SK-N-SH treated with all-trans-retinoic acid at 6 μM for 48 hours (cell line): ENCODE results near the gene TSNAXIP1.

Experiments used
- ARNTL ChIP-seq: fragments of 450-650 bp; formaldehyde crosslinking; IDR thresholded peaks from 2 replicates; pipeline ENCODE4 v1.5.0; 2020; ENCODE audit warnings: low read depth, mild to moderate bottlenecking, moderate library complexity, borderline replicate concordance
- CREB5 ChIP-seq: fragments of 250-450 bp; sonication (Bioruptor Pico); IDR thresholded peaks from 2 replicates; pipeline ENCODE4 v1.5.1; 2020; ENCODE audit warnings: low read depth, mild to moderate bottlenecking, moderate library complexity
- ESRRG ChIP-seq: fragments of 250-450 bp; sonication (Bioruptor Pico); IDR thresholded peaks from 2 replicates; pipeline ENCODE4 v1.6.1; 2021; ENCODE audit warnings: mild to moderate bottlenecking
- ISL1 ChIP-seq: fragments of 250-450 bp; sonication (Bioruptor Pico); IDR thresholded peaks from 2 replicates; pipeline ENCODE4 v2.1.2; 2022; ENCODE audit warnings: mild to moderate bottlenecking, moderate library complexity
- OSR1 ChIP-seq: fragments of 250-450 bp; sonication (Bioruptor Pico); IDR thresholded peaks from 2 replicates; pipeline ENCODE4 v1.8.0; 2022; ENCODE audit warnings: moderate library complexity, mild to moderate bottlenecking, inconsistent platforms
- PATZ1 ChIP-seq: fragments of 250-450 bp; sonication (Bioruptor Pico); IDR thresholded peaks from 2 replicates; pipeline ENCODE4 v1.8.0; 2020; ENCODE audit warnings: mild to moderate bottlenecking, moderate library complexity, borderline replicate concordance
- RARB ChIP-seq: fragments of 250-450 bp; sonication (Bioruptor Pico); IDR thresholded peaks from 2 replicates; pipeline ENCODE4 v1.8.0; 2021; ENCODE audit warnings: mild to moderate bottlenecking, moderate library complexity
- ZFP30 ChIP-seq: fragments of 450-650 bp; formaldehyde crosslinking; IDR thresholded peaks from 2 replicates; pipeline ENCODE4 v1.5.0; 2022; ENCODE audit warnings: mild to moderate bottlenecking, moderate library complexity
- ZNF8 ChIP-seq: fragments of 450-650 bp; formaldehyde crosslinking; IDR thresholded peaks from 2 replicates; pipeline ENCODE4 v1.5.0; 2020; ENCODE audit warnings: mild to moderate bottlenecking, moderate library complexity
- TF ChIP-seq, protein P1 (sequence below): fragments of 250-450 bp; sonication (Bioruptor Pico); IDR thresholded peaks from 2 replicates; pipeline ENCODE4 v1.5.0; 2020; ENCODE audit warnings: mild to moderate bottlenecking, moderate library complexity
- TF ChIP-seq, protein P2 (sequence below): fragments of 250-450 bp; sonication (Bioruptor Pico); IDR thresholded peaks from 2 replicates; pipeline ENCODE4 v1.5.1; 2021; ENCODE audit warnings: mild to moderate bottlenecking, moderate library complexity

DNA sequence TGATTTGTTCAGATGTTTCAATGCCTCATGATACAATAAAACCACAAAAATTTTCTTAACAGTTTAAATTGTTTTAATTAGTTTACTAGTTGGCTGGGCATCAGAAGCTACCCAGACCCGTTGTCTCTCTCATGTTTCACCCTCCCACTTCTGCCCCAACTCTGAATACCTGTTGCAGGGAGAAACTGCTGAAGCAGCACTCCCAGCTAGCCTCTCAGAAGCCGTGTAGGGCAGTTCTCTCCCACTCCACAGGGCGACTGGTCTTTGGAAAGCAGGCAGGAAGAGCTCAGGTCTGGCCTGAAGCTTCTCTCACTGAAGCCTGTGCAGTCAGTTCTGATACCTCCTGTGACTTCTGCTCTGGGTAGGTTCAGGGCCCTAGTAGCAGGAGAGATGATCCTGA, 64.6 kb downstream of the TSNAXIP1 start:
- no peak for TF ChIP-seq RARB (CRISPR knock-in tag)
- no peak for TF ChIP-seq ESRRG (CRISPR knock-in tag)
- no peak for TF ChIP-seq CREB5 (CRISPR knock-in tag)
- no peak for TF ChIP-seq OSR1
- TF ChIP-seq ARNTL (CRISPR knock-in tag), result no peak
- no peak for TF ChIP-seq PATZ1 (CRISPR knock-in tag)
- TF ChIP-seq, protein P1, sequence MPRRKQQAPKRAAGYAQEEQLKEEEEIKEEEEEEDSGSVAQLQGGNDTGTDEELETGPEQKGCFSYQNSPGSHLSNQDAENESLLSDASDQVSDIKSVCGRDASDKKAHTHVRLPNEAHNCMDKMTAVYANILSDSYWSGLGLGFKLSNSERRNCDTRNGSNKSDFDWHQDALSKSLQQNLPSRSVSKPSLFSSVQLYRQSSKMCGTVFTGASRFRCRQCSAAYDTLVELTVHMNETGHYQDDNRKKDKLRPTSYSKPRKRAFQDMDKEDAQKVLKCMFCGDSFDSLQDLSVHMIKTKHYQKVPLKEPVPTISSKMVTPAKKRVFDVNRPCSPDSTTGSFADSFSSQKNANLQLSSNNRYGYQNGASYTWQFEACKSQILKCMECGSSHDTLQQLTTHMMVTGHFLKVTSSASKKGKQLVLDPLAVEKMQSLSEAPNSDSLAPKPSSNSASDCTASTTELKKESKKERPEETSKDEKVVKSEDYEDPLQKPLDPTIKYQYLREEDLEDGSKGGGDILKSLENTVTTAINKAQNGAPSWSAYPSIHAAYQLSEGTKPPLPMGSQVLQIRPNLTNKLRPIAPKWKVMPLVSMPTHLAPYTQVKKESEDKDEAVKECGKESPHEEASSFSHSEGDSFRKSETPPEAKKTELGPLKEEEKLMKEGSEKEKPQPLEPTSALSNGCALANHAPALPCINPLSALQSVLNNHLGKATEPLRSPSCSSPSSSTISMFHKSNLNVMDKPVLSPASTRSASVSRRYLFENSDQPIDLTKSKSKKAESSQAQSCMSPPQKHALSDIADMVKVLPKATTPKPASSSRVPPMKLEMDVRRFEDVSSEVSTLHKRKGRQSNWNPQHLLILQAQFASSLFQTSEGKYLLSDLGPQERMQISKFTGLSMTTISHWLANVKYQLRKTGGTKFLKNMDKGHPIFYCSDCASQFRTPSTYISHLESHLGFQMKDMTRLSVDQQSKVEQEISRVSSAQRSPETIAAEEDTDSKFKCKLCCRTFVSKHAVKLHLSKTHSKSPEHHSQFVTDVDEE (CRISPR knock-in tag), result no peak
- TF ChIP-seq ISL1 (CRISPR knock-in tag), result no peak
- TF ChIP-seq, protein P2, sequence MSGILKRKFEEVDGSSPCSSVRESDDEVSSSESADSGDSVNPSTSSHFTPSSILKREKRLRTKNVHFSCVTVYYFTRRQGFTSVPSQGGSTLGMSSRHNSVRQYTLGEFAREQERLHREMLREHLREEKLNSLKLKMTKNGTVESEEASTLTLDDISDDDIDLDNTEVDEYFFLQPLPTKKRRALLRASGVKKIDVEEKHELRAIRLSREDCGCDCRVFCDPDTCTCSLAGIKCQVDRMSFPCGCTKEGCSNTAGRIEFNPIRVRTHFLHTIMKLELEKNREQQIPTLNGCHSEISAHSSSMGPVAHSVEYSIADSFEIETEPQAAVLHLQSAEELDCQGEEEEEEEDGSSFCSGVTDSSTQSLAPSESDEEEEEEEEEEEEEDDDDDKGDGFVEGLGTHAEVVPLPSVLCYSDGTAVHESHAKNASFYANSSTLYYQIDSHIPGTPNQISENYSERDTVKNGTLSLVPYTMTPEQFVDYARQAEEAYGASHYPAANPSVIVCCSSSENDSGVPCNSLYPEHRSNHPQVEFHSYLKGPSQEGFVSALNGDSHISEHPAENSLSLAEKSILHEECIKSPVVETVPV (CRISPR knock-in tag), result no peak
- no peak for TF ChIP-seq ZFP30 (CRISPR knock-in tag)
- no peak for TF ChIP-seq ZNF8 (CRISPR knock-in tag)
